NCI-H128 (cell line): ENCODE measurements around the gene TLE7.

Source experiments
- DNase-seq: peaks from one replicate; lab custom pipeline; 2025; ENCODE audit not compliant: unreplicated experiment; lab: John Stamatoyannopoulos, UW

TLE7 gene

DNA sequence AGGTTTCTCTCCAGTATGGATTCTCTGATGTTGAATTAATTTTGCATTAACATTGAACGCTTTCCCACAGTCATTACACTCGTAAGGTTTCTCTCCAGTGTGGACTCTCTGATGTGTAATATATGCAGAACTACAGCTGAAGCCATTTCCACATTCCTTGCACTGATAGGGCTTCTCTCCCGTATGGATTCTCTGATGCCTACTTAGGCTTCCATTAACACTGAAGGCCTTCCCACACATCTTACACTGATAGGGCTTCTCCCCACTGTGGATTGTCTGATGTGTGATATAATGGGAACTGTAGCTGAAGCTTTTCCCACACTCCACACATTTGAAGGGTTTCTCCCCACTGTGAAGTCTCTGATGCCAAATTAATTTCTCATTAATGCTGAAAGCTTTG lies 7.2 kb upstream of the TLE7 start:
- DNase-seq = no peak

DNA sequence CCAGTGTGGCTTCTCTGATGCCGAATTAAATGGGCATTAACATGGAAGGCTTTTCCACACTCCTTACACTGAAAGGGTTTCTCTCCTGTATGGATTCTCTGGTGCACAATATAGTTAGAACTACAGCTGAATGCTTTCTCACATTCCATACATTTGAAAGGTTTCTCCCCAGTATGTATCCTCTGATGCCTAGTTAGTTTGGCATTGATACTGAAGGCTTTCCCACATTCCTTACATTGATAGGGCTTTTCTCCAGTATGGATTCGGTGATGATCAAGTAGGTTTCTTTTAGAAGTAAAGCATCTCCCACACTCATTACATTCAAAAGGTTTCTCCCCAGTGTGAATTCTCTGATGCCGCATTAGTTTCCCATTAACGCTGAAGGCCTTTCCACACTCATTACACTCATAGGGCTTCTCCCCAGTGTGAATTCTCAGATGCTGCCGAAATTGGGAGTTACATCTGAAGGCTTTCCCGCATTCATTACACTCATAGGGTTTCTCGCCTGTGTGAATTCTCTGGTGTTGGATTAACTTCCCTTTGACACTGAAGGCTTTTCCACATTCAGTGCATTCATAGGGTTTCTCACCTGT lies 6.5 kb upstream of the TLE7 start:
- DNase-seq = no peak

- no peak for DNase-seq
Measured at GRCh38 chr16:71443714-71444113, 1.9 kb upstream of the TLE7 start.

DNA sequence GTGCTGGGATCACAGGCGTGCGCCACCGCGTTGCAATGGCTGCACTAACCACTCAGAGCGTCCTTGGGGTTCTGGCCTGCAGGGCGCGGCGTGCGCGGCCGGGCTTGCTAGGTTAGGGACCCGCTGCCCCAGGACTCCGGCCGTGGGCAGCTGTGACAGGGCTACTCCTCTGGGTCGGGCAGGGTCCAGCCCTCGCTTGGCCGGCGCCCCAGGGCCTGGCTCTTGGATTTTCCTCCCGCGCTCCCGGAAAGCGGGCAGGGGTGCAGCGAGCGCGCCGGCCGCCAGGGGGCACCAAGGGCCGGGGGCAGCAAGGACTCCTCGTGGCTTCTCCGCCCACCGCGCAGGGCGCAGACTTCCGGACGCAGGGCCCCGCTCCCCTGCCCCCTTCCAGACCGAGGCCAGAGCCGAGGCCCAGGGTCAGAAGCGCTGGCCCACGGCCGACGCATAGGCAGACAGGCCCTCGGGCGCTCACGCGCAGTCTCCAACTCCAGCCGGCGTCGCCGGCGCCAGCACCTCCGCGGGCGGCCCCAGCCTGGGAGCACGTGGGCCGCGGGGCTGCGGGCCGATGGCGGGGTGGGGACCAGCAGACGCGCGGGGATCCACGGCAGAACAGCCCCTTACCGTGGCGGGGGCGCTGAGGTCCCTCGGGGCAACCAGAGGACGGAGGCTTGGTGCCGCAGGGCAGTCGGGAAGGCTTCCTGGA lies 355 bp downstream of the TLE7 start:
- no peak for DNase-seq

GRCh38 chr16:71440669-71441347 lies 1.0 kb downstream of the TLE7 start:
- DNase-seq = no peak

DNA sequence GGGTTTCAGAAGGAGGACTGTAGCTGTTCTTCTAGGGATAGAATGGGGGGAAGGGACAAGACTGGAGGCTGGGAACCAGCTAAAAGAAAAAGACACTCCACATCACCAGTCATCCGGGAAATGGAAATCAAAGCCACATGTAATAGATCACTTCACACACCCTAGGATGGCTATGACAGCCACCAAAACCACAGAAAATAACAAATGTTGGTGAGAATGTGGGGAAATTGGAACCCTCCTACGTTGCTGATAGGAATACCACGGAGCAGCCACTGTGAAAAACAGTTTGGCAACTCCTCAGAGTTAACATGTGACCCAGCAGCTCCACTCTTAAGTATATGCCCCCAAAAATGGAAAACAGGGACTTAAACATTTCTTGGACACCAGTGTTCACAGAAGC lies 2.3 kb downstream of the TLE7 start:
- DNase-seq = no peak

GRCh38 chr16:71436473-71436872 lies 5.4 kb downstream of the TLE7 start:
- no peak for DNase-seq

GRCh38 chr16:71432906-71433305 lies 8.9 kb downstream of the TLE7 start:
- DNase-seq = no peak

DNA sequence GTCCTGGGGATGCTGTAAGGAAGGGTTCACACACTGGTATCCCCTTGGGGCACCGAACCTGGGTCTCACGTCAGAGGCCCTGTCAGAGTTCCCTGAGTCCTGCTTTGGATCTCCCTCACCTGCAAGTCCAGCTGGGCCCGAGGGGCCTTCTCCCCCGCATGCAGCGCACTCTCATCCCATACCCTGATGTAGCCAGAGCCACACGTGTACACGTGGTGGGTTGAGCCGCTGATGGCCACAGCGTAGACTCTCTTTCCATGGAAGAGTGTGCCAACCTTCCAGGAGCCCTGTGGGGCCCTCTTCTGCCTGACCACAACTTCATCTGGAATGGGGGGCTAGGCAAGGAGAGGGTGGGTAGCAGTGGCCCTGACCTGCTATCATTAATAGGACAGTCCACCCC lies 9.9 kb downstream of the TLE7 start:
- no peak for DNase-seq

DNA sequence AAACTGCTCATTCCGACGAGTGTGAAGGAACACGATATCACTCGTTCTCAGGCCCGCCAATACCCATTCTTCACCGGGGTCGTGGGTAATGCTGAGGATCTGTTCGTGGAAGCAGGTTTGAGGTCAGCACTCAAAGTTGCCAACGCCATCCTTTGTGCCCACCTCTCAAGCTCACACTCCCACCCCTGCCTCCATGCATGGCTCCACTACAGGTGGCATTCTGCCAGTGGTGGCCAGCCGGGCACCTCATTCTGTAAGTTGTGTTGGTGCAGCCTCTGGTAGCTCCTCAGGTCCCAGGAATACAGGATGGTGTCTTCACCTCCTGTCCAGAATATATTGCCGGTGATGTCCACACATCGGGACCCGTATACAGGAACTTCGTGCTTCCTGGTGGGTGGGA lies 10.7 kb downstream of the TLE7 start:
- no peak for DNase-seq

GRCh38 chr16:71430744-71431143 lies 11.1 kb downstream of the TLE7 start:
- no peak for DNase-seq

DNA sequence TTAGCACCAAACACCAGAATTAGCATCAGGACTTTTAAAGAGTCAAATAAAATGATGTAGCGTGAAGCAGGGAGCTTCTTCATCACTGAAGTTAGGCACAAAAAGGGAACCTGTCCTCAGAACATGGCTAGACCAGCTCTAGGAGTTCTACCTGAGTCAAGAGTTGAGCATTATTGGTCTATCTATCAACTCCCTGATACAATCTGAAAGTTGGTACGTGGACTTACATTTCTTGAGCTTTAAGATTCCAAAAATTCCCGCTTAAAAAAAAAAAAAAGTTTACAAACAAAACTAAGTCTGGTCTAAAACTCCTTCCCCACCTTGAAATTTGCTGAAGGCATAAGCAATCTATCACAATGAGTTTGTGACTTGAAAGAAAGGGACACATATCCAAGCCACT lies 12.3 kb downstream of the TLE7 start:
- DNase-seq = no peak

GRCh38 chr16:71428883-71429282 lies 13.0 kb downstream of the TLE7 start:
- DNase-seq = no peak

DNA sequence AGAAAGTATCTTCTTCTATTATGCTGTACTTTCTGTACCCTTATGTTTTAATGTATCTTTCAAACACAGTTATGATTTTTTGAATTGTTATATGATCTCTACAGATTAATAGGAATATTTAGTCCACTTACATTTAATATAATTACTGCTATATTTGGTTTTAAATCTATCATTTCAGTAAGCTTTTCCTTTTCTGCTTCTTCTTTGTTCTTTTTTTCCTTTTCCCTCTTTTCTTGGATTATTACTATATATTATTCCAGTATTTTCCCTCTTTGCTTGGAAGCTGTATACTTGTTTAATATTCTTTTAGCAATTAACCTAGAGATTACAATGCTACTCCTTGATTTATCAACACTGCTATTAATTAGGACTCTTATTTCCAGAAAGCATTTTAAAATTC lies 13.5 kb downstream of the TLE7 start:
- no peak for DNase-seq

DNA sequence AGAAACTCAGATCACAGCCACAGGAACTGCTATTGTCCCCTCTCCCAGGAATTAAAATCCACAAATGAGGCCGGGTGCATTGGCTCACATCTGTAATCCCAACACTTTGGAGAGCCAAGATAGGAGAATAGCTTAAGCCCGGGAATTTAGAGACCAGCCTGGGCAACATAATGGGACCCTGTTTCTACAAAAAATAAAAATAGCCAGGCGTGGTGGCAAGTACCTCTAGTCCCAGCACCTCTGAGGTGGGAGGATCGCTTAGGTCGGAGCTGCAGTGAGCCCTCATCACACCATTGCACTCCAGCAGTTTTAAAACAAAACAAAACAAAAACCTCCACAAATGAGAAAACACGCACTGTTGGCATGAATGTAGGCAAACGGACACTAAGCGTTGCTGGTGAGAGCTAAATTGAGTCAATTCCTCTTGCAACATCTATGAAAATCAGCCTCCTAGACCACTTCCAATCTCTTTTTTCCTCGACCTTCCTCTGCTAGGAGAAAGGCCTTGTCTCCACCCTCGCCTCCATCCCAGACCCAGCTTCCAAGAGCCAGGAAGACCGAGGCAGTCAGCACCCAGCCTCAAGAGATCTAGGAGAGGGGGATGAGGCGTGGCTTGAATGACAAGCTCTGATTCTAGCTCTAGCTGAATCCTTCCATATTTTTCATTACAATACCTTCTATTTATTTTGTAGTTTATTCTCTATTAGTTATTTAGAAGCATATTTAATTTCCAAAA lies 14.8 kb downstream of the TLE7 start:
- DNase-seq = no peak

DNA sequence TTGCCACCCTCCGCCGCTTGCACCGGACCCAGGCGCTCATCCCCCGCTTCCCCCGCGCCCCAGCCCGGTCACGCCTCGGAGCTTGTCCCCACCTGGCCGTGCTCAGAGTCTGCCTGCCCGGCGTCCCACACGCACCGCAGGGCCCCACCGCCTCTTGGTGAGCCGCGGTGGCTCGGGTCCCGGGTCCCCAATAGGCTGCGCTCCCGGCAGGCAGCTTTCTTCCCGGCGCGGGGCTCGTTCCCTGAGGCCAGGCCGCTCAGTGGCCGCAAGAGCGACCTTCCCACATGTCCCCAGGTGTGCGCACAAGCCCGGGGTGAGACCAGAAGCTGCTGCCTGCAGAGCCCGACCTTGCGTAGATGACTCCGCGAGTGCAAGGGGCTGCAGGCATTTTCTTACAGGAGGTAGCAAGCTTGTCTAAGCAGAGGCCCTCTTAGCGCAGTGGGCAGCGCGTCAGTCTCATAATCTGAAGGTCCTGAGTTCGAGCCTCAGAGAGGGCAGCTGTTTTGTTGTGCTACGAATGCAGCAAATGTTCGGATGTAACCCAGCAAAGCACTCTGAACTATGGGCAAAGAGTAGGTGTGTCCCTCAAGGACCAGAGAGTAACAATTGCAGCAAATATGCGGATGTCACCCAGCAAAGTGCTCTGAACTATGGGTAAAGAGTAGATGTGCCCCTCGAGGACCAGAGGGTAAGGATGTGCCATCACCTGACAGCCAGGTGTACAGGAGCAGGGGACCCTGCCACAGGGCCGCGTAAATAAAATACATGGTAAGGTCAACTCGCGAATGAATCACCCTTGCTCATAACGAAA lies 15.6 kb downstream of the TLE7 start:
- no peak for DNase-seq

GRCh38 chr16:71425746-71426068 lies 16.1 kb downstream of the TLE7 start:
- no peak for DNase-seq

GRCh38 chr16:71424626-71425025 lies 17.2 kb downstream of the TLE7 start:
- DNase-seq = no peak

GRCh38 chr16:71423865-71424264 lies 18.0 kb downstream of the TLE7 start:
- no peak for DNase-seq

DNA sequence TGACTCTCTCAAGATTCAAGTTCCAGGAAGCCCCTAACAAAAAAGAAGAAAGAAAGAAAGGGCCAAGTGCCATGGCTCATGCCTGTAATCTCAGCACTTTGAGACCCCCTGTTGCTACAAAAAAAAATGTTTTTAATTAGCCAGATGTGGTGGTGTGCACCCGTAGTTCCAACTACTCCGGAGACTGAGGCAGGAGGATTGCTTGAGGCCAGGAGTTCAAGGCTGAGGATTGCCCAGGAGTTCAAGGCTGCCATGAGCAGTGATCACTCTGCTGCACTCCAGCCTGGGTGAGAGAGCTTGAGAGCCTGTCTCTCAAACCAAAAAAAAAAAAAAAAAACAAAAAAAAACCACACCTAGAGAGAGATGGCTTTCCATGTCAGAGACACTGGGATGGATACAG lies 18.8 kb downstream of the TLE7 start:
- no peak for DNase-seq

- DNase-seq = no peak
Measured at GRCh38 chr16:71421911-71422310, 19.9 kb downstream of the TLE7 start.
